K562 (cell line): ENCODE data around the gene FLOT2. TPM values are rescaled to one million over a fixed set of nuclear protein-coding genes. Genes with fewer than 3 reads are reported as not detected.

Experiments
- BCLAF1 ChIP-seq, 2 experiments: fragments of 450-650 bp in 1 of 2; IDR thresholded peaks; 2 replicates each; pipeline ENCODE4 v1.6.1; 2011 to 2017; ENCODE audit warnings: low read depth in 2 of 2, antibody characterized with exemption in 1 of 2, borderline replicate concordance in 1 of 2, low read length in 1 of 2, mild to moderate bottlenecking in 1 of 2, mixed read lengths in 1 of 2; ENCODE audit not compliant: control insufficient read depth in 1 of 2
- CCNT2 ChIP-seq: IDR thresholded peaks from 2 replicates; pipeline ENCODE4 v1.6.1; 2011; ENCODE audit warnings: borderline replicate concordance, low read depth, mild to moderate bottlenecking, moderate library complexity, mixed read lengths, low read length; ENCODE audit not compliant: insufficient read length; ENCODE audit errors: extremely low read depth
- CHCHD3 ChIP-seq: fragments of 250-450 bp; sonication (Bioruptor Pico); IDR thresholded peaks from 2 replicates; pipeline ENCODE4 v2.1.2; 2022; ENCODE audit warnings: mild to moderate bottlenecking
- DPF2 ChIP-seq: fragments of 450-650 bp; IDR thresholded peaks from 2 replicates; pipeline ENCODE4 v1.6.1; 2016
- ELF4 ChIP-seq: fragments of 450-650 bp; formaldehyde crosslinking; IDR thresholded peaks from 2 replicates; pipeline ENCODE4 v1.4.0; 2022; ENCODE audit warnings: missing genetic modification characterization
- FIP1L1 ChIP-seq: fragments of 200-400 bp; formaldehyde crosslinking; IDR thresholded peaks from 2 replicates; pipeline ENCODE4 v1.6.1; 2018; ENCODE audit warnings: mild to moderate bottlenecking, low read depth, low read length; ENCODE audit not compliant: poor library complexity, severe bottlenecking
- GTF2E2 ChIP-seq: fragments of 200-800 bp; sonication (Bioruptor generic); IDR thresholded peaks from 2 replicates; pipeline ENCODE4 v1.6.1; 2016; ENCODE audit warnings: missing genetic modification characterization, missing compliant biosample characterization
- HBP1 ChIP-seq: fragments of 450-650 bp; formaldehyde crosslinking; IDR thresholded peaks from 2 replicates; pipeline ENCODE4 v1.4.0; 2022; ENCODE audit warnings: missing genetic modification characterization
- MEIS2 ChIP-seq: fragments of 450-650 bp; IDR thresholded peaks from 2 replicates; pipeline ENCODE4 v1.6.1; 2014; ENCODE audit warnings: mild to moderate bottlenecking; ENCODE audit not compliant: partially characterized antibody
- NEUROD1 ChIP-seq: fragments of 150-350 bp; IDR thresholded peaks from 2 replicates; pipeline ENCODE4 v1.6.1; 2014; ENCODE audit warnings: borderline replicate concordance, low read length, low read depth; ENCODE audit not compliant: partially characterized antibody
- NFE2L1 ChIP-seq: fragments of 450-650 bp; IDR thresholded peaks from 2 replicates; pipeline ENCODE4 v1.6.1; 2016; ENCODE audit warnings: missing genetic modification characterization, low read depth, mild to moderate bottlenecking, missing compliant biosample characterization, moderate library complexity, borderline replicate concordance
- PKNOX1 ChIP-seq: fragments of 450-650 bp; IDR thresholded peaks from 2 replicates; pipeline ENCODE4 v1.6.1; 2016
- POLR2G ChIP-seq: fragments of 200-400 bp; formaldehyde crosslinking; IDR thresholded peaks from 2 replicates; pipeline ENCODE4 v1.6.1; 2017; ENCODE audit warnings: low read depth, mild to moderate bottlenecking, antibody characterized with exemption, low read length, moderate library complexity
- RBBP5 ChIP-seq: fragments of 200-600 bp; sonication (generic); IDR thresholded peaks from 2 replicates; pipeline ENCODE4 v1.6.1; 2012; ENCODE audit warnings: borderline replicate concordance, mild to moderate bottlenecking, low read length, control low read depth, inconsistent platforms; ENCODE audit not compliant: insufficient read depth, poor library complexity, severe bottlenecking
- SPI1 ChIP-seq: IDR thresholded peaks from 2 replicates; pipeline ENCODE4 v1.6.1; 2011; ENCODE audit warnings: low read depth, low read length, control low read depth, borderline replicate concordance
- TAF1 ChIP-seq: IDR thresholded peaks from 2 replicates; pipeline ENCODE4 v1.6.1; 2011; ENCODE audit warnings: mild to moderate bottlenecking, low read length, moderate library complexity; ENCODE audit not compliant: insufficient read depth, control insufficient read depth, severe bottlenecking; ENCODE audit errors: extremely low read depth
- ZNF263 ChIP-seq: sonication (generic); formaldehyde crosslinking; IDR thresholded peaks from 2 replicates; pipeline ENCODE4 v1.8.0; 2022; ENCODE audit warnings: mild to moderate bottlenecking, missing genetic modification reagents, borderline replicate concordance
- ZNF384 ChIP-seq: IDR thresholded peaks from 2 replicates; pipeline ENCODE4 v1.6.1; 2012; ENCODE audit warnings: low read depth, low read length, improper control_type of control experiment
- ZNF77 ChIP-seq: fragments of 250-450 bp; sonication (Bioruptor Pico); IDR thresholded peaks from 2 replicates; pipeline ENCODE4 v1.5.0; 2020
- ZNF79 ChIP-seq: fragments of 250-450 bp; sonication (Bioruptor Pico); IDR thresholded peaks from 2 replicates; pipeline ENCODE4 v1.4.0; 2020; ENCODE audit warnings: low read depth, mild to moderate bottlenecking, moderate library complexity
- ZSCAN29 ChIP-seq: fragments of 450-650 bp; IDR thresholded peaks from 2 replicates; pipeline ENCODE4 v1.6.1; 2017
- polyA plus RNA-seq, 8 experiments: library from polyadenylated mRNA; depleted of rRNA in 4 of 8; stranded (reverse) in 5 of 8; unstranded in 3 of 8; fragments of >200 nt; fragmentation: Nextera tagmentation in 2 of 8; fragmentation: Illumina TruSeq in 1 of 8; extraction: Ambion mirVana in 2 of 8; extraction: Trizol in 1 of 8; gene quantifications; 2 replicates each; pipeline versions ENCODE4 v1.2.1 to v1.2.3, GENCODE V29; 2011 to 2014; ENCODE audit warnings: inconsistent platforms in 1 of 8, missing spikeins in 1 of 8
- total RNA-seq, 7 experiments: library from RNA; depleted of rRNA in 6 of 7; stranded (reverse); fragments of >200 nt in 6 of 7; fragmentation: Illumina TruSeq in 2 of 7; extraction: Trizol in 2 of 7; gene quantifications; 2 replicates each; pipeline versions ENCODE4 v1.2.1 to v1.2.3, GENCODE V29; 2011 to 2021; ENCODE audit warnings: low replicate concordance in 1 of 7

The FLOT2 gene
- total and polyA plus RNA-seq, 9 of the 15 experiments (the other 6 are each of a cell fraction or from before 2014, with no cell fraction given) = 17.5 to 138 (median 41.7) TPM

DNA sequence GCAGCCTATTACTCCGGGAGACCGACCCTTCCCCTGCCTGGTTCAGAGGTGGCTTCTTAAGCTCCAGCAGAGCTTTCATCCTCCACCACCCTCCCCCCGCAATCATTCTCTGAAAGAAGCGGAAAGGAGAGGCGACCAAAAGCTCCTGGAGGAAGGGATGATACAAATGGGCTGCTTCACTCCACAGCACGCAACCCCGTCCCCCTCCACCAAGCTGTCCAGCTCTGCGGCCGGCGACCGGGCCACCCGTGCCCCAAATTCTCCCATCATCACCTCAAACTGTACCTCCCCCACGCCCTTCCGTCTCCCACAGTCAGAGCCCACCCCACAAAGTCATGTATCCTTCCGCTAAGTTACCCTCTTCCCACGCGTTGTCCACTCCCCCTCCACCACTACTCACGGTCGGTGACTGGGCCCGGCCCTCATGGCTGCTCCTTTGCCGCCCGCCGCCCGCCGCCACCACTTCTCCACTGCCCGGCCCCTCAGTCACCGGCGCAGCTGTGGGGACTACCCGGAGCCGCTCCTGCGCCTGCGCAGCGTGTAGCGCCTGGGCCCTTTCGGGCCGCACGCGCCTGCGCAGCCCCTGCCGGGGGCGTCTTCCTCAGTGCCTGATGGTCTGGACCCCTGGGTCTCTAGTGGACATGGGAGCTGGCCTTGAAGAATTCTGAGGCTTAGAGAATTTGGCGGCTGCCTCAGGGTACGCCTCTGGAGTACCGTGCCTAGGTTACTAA, 55.1 kb downstream of the FLOT2 start, which contains the start of gene FAM222B (continued):
- TF ChIP-seq MEIS2 (peak; percentile 99), POLR2G (peak; percentile 94), BCLAF1 (IDR thresholded peaks at IDR 0.05; ENCODE audit: borderline replicate concordance in 1 of 2, control insufficient read depth in 1 of 2, low read depth in 2 of 2, low read length in 1 of 2) (0 out of 4 replicates have a peak, but pooled peaks of 1 of the 2 experiments have one; percentile 20), DPF2 (peak; percentile 75; the same call in 1 of the 2 replicates), GTF2E2 (peak; percentile 76; the same call in 1 of the 2 replicates), CHCHD3 (peak; percentile 74; the same call in 1 of the 2 replicates), PKNOX1 (peak; percentile 23), ZNF384 (0 out of 2 replicates have a peak, but pooled peaks have one; percentile 34), RBBP5 (peak; percentile 73), SPI1 (0 out of 2 replicates have a peak, but pooled peaks have one; percentile 16), ZNF79 (no peak), CCNT2 (peak; percentile 48), NFE2L1 (tag) (no peak), ZNF77 (CRISPR knock-in tag) (no peak), FIP1L1 (peak; percentile 84), TAF1 (peak; percentile 77), ZSCAN29 (0 out of 2 replicates have a peak, but pooled peaks have one; percentile 57), HBP1 (CRISPR knock-in tag) (peak; percentile 95), ELF4 (CRISPR knock-in tag) (peak; percentile 93), ZNF263 (CRISPR knock-in tag) (peak; percentile 41; the same call in 1 of the 2 replicates), NEUROD1 (peak; percentile 23)
